Tibial nerve (tissue), 4 donors: ENCODE measurements around the gene RPL36. TPM values are rescaled to one million over a fixed set of nuclear protein-coding genes. Genes with fewer than 3 reads are reported as not detected.
A peak's percentile ranks its signal among the peaks of the same experiment; 100 is the strongest.

Source experiments
- DNase-seq, 2 donors: peaks; one replicate each; pipeline ENCODE4 v3.0.0-alpha.2; 2019; ENCODE audit warnings: low spot score in 2 of 2
- H3K27ac ChIP-seq, 4 donors: fragments of 200-600 bp; sonication (generic) in 3 of 4; one replicate each; pipeline ENCODE4 v1.5.1; 2017 to 2019; ENCODE audit warnings: mild to moderate bottlenecking in 1 of 4
- H3K27me3 ChIP-seq, 2 donors: fragments of 200-600 bp; sonication (generic) in 1 of 2; one replicate each; pipeline versions ENCODE4 v1.5.1 to v1.6.0; 2017 to 2019
- H3K36me3 ChIP-seq, 3 donors: fragments of 200-600 bp; sonication (generic); one replicate each; pipeline ENCODE4 v1.5.1; 2018 to 2019
- H3K4me1 ChIP-seq, 4 donors: fragments of 200-600 bp; sonication (generic) in 3 of 4; one replicate each; pipeline ENCODE4 v1.5.1; 2017 to 2019
- H3K4me3 ChIP-seq, 4 donors: fragments of 200-600 bp; sonication (generic) in 3 of 4; one replicate each; pipeline ENCODE4 v1.5.1; 2017 to 2019; ENCODE audit warnings: mild to moderate bottlenecking in 1 of 4, moderate library complexity in 1 of 4
- H3K9me3 ChIP-seq, 4 donors: fragments of 200-600 bp; sonication (generic) in 3 of 4; one replicate each; pipeline ENCODE4 v1.5.1; 2017 to 2019
- EP300 ChIP-seq, 2 donors: sonication (generic); formaldehyde crosslinking; IDR thresholded peaks; one replicate each; pipeline ENCODE4 v1.6.1; 2017; ENCODE audit warnings: antibody characterized with exemption in 2 of 2, mild to moderate bottlenecking in 1 of 2
- POLR2A ChIP-seq, 2 donors: fragments of 450-650 bp; IDR thresholded peaks; one replicate each; pipeline ENCODE4 v1.6.1; 2017; ENCODE audit warnings: antibody characterized with exemption in 2 of 2, mild to moderate bottlenecking in 2 of 2, moderate library complexity in 2 of 2
- WGBS, 2 donors: methylation state at CpG; one replicate each; pipeline ENCODE4 v1.1.5; 2018; 5-methylcytosine and 5-hydroxymethylcytosine counted together
- total RNA-seq, 4 donors: library from RNA; depleted of rRNA; stranded (reverse); fragments of >200 nt; gene quantifications; one replicate each; pipeline ENCODE4 v1.1.0, GENCODE V29; 2016
- TF ChIP-seq, protein P1 (sequence below), 5 experiments: fragments of 200-600 bp in 3 of 5; fragments of 450-650 bp in 2 of 5; sonication (generic) in 3 of 5; IDR thresholded peaks; one replicate each; pipeline ENCODE4 v1.5.1; 2016 to 2019; ENCODE audit warnings: antibody characterized with exemption in 5 of 5, mild to moderate bottlenecking in 3 of 5, moderate library complexity in 2 of 5

RPL36 gene
- total RNA-seq, 4 donors from 2014 or later: 552 to 780 (median 644) TPM

DNA sequence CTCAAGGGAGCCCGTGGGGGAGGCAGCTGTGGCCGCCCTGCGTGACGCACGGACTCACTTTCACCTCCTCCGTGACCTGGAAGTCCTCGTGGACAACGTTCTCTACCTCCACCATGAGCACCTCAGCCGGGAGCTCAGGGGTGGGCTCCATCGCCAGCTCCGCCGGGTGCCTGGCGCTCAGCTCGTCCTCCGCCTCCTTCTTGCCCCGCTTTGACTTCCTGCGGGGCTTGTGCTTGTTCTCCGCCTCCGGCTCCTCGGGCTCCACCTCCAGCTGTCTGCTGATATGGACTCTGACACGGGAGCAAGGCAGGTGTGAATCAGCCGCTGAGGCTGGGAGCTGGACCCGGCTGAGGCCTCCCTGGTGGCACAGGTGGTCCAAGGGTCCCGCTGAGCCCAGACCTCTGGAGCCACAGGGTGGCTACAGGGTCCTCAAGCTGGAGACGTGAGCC is 21.6 kb downstream of the RPL36 start:
- Histone ChIP-seq H3K4me1 (peaks cover 0 to 11% (median 0%) of the 10 kb centered on the region in 4 donors), H3K4me3 (no peak overlapping the region), H3K27ac (no peak overlapping the region), H3K36me3 (peaks cover 2 to 76% (median 24%) of the 10 kb centered on the region in 3 donors), H3K9me3 (no peaks in the 10 kb centered on the region), H3K27me3 (no peaks in the 10 kb centered on the region)
- DNase-seq: no peak
- TF ChIP-seq POLR2A (IDR thresholded peaks at IDR 0.05): no peak
- TF ChIP-seq EP300 (IDR thresholded peaks at IDR 0.05): no peak
- TF ChIP-seq, protein P1, sequence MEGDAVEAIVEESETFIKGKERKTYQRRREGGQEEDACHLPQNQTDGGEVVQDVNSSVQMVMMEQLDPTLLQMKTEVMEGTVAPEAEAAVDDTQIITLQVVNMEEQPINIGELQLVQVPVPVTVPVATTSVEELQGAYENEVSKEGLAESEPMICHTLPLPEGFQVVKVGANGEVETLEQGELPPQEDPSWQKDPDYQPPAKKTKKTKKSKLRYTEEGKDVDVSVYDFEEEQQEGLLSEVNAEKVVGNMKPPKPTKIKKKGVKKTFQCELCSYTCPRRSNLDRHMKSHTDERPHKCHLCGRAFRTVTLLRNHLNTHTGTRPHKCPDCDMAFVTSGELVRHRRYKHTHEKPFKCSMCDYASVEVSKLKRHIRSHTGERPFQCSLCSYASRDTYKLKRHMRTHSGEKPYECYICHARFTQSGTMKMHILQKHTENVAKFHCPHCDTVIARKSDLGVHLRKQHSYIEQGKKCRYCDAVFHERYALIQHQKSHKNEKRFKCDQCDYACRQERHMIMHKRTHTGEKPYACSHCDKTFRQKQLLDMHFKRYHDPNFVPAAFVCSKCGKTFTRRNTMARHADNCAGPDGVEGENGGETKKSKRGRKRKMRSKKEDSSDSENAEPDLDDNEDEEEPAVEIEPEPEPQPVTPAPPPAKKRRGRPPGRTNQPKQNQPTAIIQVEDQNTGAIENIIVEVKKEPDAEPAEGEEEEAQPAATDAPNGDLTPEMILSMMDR (IDR thresholded peaks at IDR 0.05): no peak
- WGBS, 2 donors: 89 to 91% methylated on average over 24 to 25 of the region's 25 CpGs

DNA sequence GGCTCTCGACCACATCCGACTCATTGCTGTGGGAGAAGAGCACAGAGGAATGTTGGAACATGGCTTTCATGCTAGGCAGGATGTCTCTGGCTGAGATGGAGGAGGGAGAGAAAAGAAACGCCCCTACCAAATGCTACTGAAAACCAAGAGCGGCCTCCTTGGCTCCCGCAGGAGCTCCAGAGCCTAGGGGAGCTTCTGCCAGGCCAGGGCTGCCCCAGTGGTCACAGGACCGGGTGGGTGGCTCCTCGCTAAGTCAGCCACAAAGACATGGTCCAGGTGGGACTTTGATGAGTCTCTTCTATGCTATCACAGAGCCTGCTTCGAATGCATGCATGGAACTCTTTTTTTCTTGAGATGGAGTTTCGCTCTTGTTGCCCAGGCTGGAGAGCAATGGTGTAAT is 23.1 kb downstream of the RPL36 start:
- no peak overlapping the region for H3K4me3 ChIP-seq
- H3K27me3 ChIP-seq: no peaks in the 10 kb centered on the region
- TF ChIP-seq, protein P1 (IDR thresholded peaks at IDR 0.05): no peak
- TF ChIP-seq POLR2A (IDR thresholded peaks at IDR 0.05): no peak
- no peak for TF ChIP-seq EP300 (IDR thresholded peaks at IDR 0.05)
- no peak for DNase-seq
- peaks cover 0 to 25% (median 5%) of the 10 kb centered on the region in 4 donors for H3K4me1 ChIP-seq
- H3K9me3 ChIP-seq: no peaks in the 10 kb centered on the region
- H3K27ac ChIP-seq: no peak overlapping the region
- peaks cover 2 to 66% (median 19%) of the 10 kb centered on the region in 3 donors for H3K36me3 ChIP-seq
- 90 to 92% methylated on average over 7 to 9 of the region's 9 CpGs for WGBS, 2 donors

DNA sequence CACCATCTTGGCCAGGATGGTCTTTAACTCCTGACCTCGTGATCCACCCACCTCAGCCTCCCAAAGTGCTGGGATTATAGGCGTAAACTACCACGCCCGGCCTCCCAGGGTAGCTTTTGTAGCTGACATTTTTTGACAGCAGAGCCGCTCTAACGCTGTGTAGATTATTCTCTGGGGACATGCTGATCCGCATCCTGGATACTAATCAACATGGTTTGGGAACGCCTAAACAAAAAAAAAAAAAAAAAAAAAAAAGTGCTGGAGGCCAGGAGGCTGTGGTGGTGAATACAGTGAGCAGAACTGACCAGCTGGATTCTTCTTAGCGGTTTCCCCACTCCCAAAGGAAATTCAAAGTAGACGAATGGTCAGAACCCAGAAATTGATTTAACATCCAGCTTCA is 24.7 kb downstream of the RPL36 start:
- 76 to 78% methylated on average over 10 of the region's 10 CpGs for WGBS, 2 donors
- Histone ChIP-seq H3K4me3 (no peak overlapping the region), H3K9me3 (no peaks in the 10 kb centered on the region), H3K27me3 (no peaks in the 10 kb centered on the region), H3K36me3 (peaks cover 2 to 50% (median 19%) of the 10 kb centered on the region in 3 donors), H3K4me1 (peaks cover 0 to 38% (median 18%) of the 10 kb centered on the region in 4 donors), H3K27ac (no peak overlapping the region)
- no peak for TF ChIP-seq POLR2A (IDR thresholded peaks at IDR 0.05)
- TF ChIP-seq, protein P1 (IDR thresholded peaks at IDR 0.05): no peak
- no peak for TF ChIP-seq EP300 (IDR thresholded peaks at IDR 0.05)
- no peak for DNase-seq

DNA sequence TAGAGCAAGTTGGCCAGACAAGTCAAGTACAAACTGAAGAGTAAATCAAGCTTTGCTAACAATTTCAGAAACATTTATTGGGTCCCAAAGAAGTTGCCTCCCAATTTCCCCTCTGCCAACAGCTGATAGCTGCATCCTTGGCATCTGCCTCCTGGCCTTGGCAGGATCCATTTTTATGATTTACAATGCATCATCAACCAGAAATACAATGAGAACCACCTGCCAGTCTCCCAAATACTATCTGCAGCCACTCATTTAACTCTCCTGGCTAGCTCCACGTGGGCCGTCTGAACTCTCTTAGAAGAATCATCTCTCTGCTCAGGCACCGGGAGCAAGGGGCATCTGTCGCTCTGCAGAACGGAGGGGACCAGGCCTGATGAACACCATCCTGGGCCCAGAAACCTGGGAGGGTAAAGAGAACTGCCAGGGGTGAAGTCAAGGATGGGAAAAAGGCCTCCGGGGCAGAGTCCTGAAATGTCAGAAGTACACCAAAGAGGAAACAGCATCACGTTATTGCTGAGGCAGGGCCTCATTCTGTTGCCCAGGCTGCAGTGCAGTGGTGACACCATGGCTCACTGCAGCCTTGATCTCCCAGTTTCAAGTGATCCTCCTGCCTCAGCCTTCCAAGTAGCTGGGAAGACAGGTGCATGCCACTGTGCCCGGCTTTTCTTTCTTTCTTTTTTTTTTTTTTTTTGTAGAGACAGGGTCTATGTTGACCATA is 27.3 kb downstream of the RPL36 start:
- no peak for DNase-seq
- WGBS, 2 donors: 84 to 85% methylated on average over 8 of the region's 8 CpGs
- Histone ChIP-seq H3K27me3 (no peaks in the 10 kb centered on the region), H3K36me3 (peaks cover 0 to 24% (median 0%) of the 10 kb centered on the region in 3 donors), H3K9me3 (no peaks in the 10 kb centered on the region), H3K27ac (no peak overlapping the region), H3K4me3 (no peak overlapping the region), H3K4me1 (peaks cover 0 to 38% (median 18%) of the 10 kb centered on the region in 4 donors)
- TF ChIP-seq POLR2A (IDR thresholded peaks at IDR 0.05) (no peak), EP300 (IDR thresholded peaks at IDR 0.05) (no peak)
- TF ChIP-seq, protein P1 (IDR thresholded peaks at IDR 0.05): no peak

DNA sequence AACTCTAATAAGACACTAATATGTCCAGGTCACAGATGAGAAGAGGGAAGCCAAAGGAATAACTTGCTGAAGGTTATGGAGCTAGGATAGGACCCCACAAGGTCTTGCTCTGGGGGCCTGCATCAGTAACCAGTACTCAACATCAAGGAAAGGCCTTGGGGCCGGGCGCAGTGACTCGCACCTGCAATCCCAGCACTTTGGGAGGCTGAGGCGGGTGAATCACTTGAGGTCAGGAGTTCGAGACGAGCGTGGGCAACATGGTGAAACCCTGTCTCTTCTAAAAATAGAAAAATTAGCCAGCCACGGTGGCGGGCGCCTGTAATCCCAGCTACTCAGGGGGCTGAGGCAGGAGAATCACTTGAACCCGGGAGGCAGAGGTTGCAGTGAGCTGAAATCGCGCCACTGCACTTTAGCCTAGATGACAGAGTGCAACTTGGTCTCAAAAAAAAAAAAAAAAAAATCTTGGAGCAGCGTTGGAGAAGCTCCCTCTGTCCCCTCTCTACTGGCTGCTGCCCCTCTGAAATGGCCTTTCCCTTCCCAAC is 28.0 kb downstream of the RPL36 start:
- Histone ChIP-seq H3K4me1 (peaks cover 0 to 38% (median 18%) of the 10 kb centered on the region in 4 donors), H3K27me3 (no peaks in the 10 kb centered on the region), H3K27ac (peak overlapping the region in 1 of 4 donors; percentile 95), H3K36me3 (peaks cover 0 to 17% (median 0%) of the 10 kb centered on the region in 3 donors), H3K9me3 (no peaks in the 10 kb centered on the region), H3K4me3 (peak overlapping the region in 1 of 4 donors; percentile 95)
- 73 to 74% methylated on average over 14 of the region's 14 CpGs for WGBS, 2 donors
- TF ChIP-seq POLR2A (IDR thresholded peaks at IDR 0.05) (no peak), EP300 (IDR thresholded peaks at IDR 0.05) (no peak)
- TF ChIP-seq, protein P1 (IDR thresholded peaks at IDR 0.05): no peak
- no peak for DNase-seq
